Right ventricle myocardium superior (tissue), 1 donor: ENCODE results near the gene MNAT1. TPM values are rescaled to one million over a fixed set of nuclear protein-coding genes. Genes with fewer than 3 reads are reported as not detected.
"Not testable (repeated sequence)": the region's sequence is repeated elsewhere in the genome, so short reads cannot be mapped to it uniquely, and the experiment has no call there.

Experiments used
- ATAC-seq: fragments of 200-7000 bp; cut with Tn5 transposase; one replicate; pipeline ENCODE4 v1.9.1; 2020; ENCODE audit warnings: mild to moderate bottlenecking; ENCODE audit not compliant: poor library complexity
- DNase-seq: peaks from one replicate; pipeline ENCODE4 v3.0.0-alpha.2; 2020
- intact Hi-C: fragments of 100-400 bp; cut with DNase I; formaldehyde crosslinking; loops from one replicate; pipeline ENCODE4 v1.11.2; 2022
- total RNA-seq: library from RNA; stranded (reverse); fragmentation: NEBNext Ultra II Directional; extraction: Animal tissue kit (Norgen Biotek cat#: 25700); gene quantifications from one replicate; pipeline ENCODE4 v1.2.1, GENCODE V29; 2021
- donor health status: DM: no; HTN: yes; CAD: no; lungs with severe emphysema.

The MNAT1 gene
- total RNA-seq, 1 donor from 2014 or later = 24.3 TPM

GRCh38 chr14:60732840-60733483, 1.6 kb upstream of the MNAT1 start:
- DNase-seq = no peak
- intact Hi-C loops = no loop called here

DNA sequence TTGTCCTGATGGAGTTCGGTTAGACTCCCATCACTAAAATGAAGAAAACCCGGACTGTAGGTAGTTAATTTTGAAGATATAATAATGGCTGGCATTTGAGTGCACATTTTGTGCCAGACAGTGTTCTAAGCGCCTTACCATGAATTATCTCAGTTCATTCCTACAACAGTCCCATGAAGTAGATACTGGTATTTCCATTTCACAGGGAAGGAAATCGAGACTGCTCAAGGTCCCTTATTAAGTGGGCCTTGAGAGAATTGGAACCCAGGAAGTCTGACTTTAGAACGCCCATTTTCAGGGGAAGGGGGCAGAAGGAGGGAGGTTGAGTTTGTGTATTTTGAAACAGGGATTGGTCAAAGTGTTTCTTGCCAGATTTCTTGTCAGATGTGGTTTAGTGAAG, 855 bp downstream of the MNAT1 start:
- intact Hi-C loops = no loop called here
- DNase-seq (no peak), ATAC-seq (peak; percentile 26)

More at GRCh38 chr14:60732840-60733483, 1.6 kb upstream of the MNAT1 start:
- no peak for ATAC-seq

- no peak for ATAC-seq
- intact Hi-C loops = no loop called here
- DNase-seq = no peak
Observed at GRCh38 chr14:60736494-60736893, 1.9 kb downstream of the MNAT1 start.

GRCh38 chr14:60738843-60739508, 4.4 kb downstream of the MNAT1 start:
- peak; percentile 56 for ATAC-seq
- intact Hi-C loops = no loop called here

GRCh38 chr14:60744566-60744965, 10.0 kb downstream of the MNAT1 start:
- DNase-seq (no peak), ATAC-seq (no peak)
- intact Hi-C loops = no loop called here

More at GRCh38 chr14:60738843-60739508, 4.4 kb downstream of the MNAT1 start:
- no peak for DNase-seq

DNA sequence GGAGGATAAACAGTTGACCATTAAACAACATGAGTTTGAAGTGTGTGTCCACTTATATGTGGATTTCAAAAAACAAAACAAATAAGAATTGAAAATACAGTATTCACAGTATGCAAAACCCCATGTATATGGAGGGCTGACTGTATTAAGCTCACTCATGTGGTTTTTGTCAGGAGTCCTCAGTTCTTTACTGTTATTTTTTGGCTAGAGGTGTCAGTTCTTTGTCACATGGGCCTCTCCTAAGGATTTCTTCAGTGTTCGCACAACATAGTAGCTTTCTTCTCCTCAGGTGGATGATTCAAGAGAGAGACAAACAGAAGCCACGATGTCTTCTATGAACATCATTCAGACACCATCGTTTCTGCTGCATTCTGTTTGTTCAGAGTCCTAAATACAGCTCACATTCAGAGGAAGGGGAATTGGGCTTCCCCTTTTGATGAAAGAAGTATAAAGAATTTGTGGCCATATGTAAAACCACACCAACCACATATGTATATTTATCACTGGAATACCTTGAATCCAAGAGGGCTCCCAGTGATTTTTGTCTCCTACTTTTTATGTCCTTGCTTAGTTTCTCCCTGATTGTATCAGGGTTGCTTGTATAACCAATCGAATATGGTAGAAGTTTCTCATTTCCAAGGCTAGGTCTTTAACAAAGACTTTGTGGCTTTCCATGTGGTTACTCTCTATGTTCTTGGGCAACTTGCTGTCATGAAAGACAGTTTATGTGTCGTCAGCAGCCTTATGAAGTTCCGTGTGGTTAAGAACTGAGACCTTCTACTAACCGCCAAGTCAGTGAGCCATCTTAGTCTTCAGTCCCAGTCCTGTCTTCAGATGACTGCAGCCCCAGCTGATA, 18.9 kb downstream of the MNAT1 start:
- intact Hi-C loops = no loop called here
- DNase-seq (no peak), ATAC-seq (no peak)

- intact Hi-C loops = no loop called here
- ATAC-seq = no peak
- DNase-seq = no peak
Observed at GRCh38 chr14:60756847-60757246, 22.3 kb downstream of the MNAT1 start.

DNA sequence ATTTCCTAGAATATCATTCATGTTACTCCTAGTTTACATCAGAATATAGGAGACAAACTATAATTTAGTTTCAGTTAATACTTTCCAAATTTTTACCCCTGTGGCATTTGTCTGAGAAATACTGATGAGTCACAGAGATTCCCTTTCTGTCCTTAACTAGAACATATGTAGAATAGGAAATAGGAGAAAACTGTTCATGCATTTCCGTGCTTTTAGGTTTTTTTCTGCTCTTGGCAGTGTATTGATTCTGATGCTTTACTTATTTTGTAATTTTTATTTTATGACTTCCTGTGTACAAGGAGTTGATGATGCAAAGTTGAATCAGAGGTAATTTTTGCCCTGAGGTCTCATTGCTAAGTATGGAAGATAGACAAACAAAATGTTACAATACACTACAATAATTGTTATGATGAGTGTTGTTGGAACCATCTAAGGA, 23.0 kb downstream of the MNAT1 start:
- DNase-seq (no peak), ATAC-seq (no peak)
- intact Hi-C loops = no loop called here

GRCh38 chr14:60758885-60759284, 24.3 kb downstream of the MNAT1 start:
- intact Hi-C loops = no loop called here
- no peak for ATAC-seq

DNA sequence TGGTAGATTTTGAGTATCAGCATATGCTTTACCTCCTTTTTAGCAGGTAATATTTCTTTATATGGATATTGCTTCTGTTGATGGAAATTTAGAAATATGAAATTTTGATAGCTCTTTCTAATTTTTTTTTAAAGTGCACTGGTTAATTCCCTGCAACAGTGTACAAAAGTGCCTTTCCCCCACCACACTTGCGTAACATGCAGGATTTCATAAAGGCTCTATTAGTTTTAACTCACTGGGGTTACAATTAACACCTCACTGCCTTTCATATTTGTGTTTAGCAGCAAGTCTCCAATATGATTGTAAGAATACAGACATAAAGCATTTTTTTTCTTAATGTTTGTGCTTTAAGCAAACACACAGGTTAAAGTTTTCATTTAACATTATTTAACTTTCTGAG, 25.6 kb downstream of the MNAT1 start:
- no peak for DNase-seq
- no peak for ATAC-seq

More at GRCh38 chr14:60758885-60759284, 24.3 kb downstream of the MNAT1 start:
- no peak for DNase-seq

GRCh38 chr14:60760644-60761364, 26.2 kb downstream of the MNAT1 start:
- intact Hi-C loops = no loop called here
- DNase-seq (no peak), ATAC-seq (no peak)

More for the DNA sequence above, 25.6 kb downstream of the MNAT1 start:
- intact Hi-C loops = no loop called here

- ATAC-seq (no peak), DNase-seq (no peak)
- intact Hi-C loops = no loop called here
Observed at GRCh38 chr14:60768602-60769001, 34.0 kb downstream of the MNAT1 start.

DNA sequence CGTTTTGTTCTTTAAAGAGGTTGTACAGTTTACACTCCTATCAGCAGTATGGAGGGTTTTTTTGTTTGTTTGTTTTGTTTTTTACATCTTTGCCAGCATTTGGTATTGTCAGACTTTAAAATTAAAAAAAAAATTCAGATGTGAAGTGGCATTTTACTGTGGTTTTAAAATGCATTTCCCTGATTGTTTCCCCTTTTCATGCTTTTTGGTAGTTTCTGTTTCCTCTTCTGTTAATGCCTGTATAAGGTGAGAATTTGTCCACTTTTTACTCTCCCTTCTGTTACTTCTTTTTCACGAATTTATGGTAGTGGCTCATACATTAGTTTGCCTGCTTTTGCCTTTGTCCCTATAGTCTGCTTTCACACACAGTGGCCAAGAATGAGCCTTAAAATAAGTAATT, 36.6 kb downstream of the MNAT1 start:
- DNase-seq = no peak
- intact Hi-C loops = no loop called here
- ATAC-seq = no peak

DNA sequence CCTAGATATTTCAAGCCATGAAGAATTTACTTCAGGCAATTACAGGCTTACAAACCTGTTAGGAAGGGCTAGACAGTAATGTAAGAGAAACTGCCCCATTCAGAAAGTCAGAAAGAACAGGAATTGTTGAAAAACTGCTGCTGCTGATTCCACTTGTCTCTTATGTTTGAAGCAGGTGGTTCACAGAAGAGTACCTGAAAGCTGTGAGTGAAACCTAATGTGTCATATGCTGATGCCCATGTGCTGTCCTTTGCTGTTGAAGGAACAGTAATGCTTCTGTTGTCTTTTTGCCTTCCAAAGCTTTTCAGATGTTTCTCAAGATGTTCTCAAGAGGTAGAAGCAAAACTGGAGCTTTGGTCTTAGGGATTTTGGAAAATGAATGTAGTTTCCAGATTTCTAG, 39.0 kb downstream of the MNAT1 start:
- ATAC-seq (no peak), DNase-seq (no peak)
- intact Hi-C loops = no loop called here

GRCh38 chr14:60775296-60775695, 40.7 kb downstream of the MNAT1 start:
- intact Hi-C loops = no loop called here
- DNase-seq (no peak), ATAC-seq (no peak)

DNA sequence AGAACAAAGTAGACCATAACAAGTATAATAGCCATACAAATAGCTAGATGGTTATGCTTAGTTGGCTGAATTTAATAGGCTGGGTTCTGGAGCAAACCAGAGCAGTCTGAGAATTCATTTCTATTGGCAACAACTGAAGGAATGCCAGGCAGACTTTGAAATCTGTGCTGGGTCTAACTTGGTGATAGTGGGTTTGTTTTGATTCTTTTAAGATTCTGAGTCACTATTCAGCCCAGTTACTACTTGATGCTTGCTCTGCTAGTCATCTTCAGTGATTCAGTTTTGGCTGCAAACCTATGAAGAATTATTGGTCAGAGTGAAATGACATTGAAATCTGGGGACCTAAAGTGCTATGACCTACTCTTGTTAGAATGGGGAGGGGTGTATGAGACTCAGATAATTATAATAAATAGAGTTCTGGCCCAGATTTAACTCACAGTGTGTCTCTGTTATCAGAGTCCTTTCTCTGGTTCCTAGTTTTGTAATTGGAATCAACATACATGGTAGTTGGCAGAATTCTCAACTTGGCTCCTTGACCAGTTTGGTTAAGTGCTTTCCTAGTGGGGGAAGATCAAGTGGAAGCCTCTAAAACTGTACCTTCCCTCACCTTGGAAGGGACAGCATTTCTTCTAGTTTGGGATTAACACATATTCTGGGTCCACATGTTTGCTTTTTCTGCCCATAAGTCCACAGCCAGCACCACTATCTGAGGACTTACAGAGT, 43.5 kb downstream of the MNAT1 start:
- ATAC-seq = peak; percentile 56
- intact Hi-C loops = no loop called here

DNA sequence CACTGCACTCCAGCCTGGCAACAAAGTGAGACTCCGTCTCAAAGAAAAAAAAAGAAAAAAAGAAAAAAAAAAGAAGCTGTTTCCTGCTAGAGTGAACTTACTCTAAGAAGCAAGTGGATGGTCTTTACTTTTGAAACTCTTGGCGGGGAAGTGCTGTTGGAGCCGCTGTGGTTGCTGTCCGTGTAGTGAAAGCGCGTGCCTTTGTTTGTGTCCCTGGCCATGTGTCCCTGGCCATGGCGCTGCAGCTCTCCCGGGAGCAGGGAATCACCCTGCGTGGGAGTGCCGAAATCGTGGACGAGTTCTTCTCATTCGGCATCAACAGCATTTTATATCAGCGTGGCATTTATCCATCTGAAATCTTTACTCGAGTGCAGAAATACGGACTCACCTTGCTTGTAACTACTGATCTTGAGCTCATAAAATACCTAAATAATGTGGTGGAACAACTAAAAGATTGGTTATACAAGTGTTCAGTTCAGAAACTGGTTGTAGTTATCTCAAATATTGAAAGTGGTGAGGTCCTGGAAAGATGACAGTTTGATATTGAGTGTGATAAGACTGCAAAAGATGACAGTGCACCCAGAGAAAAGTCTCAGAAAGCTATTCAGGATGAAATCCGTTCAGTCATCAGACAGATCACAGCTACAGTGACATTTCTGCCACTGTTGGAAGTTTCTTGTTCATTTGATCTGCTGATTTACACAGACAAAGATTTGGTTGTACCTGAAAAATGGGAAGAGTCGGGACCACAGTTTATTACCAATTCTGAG, 45.4 kb downstream of the MNAT1 start:
- DNase-seq, intact Hi-C loops, ATAC-seq: not testable (repeated sequence)

More for the DNA sequence above, 43.5 kb downstream of the MNAT1 start:
- DNase-seq = no peak
